Testis (tissue), 2 donors: ENCODE results near the gene EPSTI1.

Source experiments
- CTCF ChIP-seq, 3 experiments: fragments of 450-650 bp in 2 of 3; fragments of 200-600 bp in 1 of 3; sonication (generic) in 1 of 3; IDR thresholded peaks; one replicate each; pipeline ENCODE4 v1.5.1; 2016 to 2019; ENCODE audit warnings: antibody characterized with exemption in 3 of 3, mild to moderate bottlenecking in 2 of 3, moderate library complexity in 1 of 3
- POLR2A ChIP-seq: fragments of 450-650 bp; IDR thresholded peaks from one replicate; pipeline ENCODE4 v1.6.1; 2017; ENCODE audit warnings: antibody characterized with exemption, mild to moderate bottlenecking, moderate library complexity

GRCh38 chr13:42986176-42986574, 5.9 kb downstream of the EPSTI1 start:
- TF ChIP-seq POLR2A: no peak
- no peak for TF ChIP-seq CTCF (IDR thresholded peaks at IDR 0.05)
